ENCODE data around the gene YARS2. TPM values are rescaled to one million over a fixed set of nuclear protein-coding genes. Genes with fewer than 3 reads are reported as not detected.

YARS2 gene
- total RNA-seq = 10 to 100 TPM; 14.7 to 53.4 (median 20.7) TPM
- polyA plus RNA-seq = 10 to 100 TPM in 2 of 3 donors, 1 to 10 TPM in 1; 6.9 to 27.8 (median 17.9) TPM
- long read RNA-seq, donor 1, transcript YARS2-201 (5 exons, 2,122 nt) = major isoform, 12 of 54 reads
- long read RNA-seq, donor 1, partial matches to known transcripts = 42 of 54 reads
- long read RNA-seq, donor 1, other reads (novel, unspliced or antisense) = 0 of 54 reads
- long read RNA-seq, donor 2, transcript YARS2-201 (5 exons, 2,122 nt) = major isoform, 8 of 8 reads
- long read RNA-seq, donor 2, partial matches to known transcripts = 0 of 8 reads
- long read RNA-seq, donor 2, other reads (novel, unspliced or antisense) = 0 of 8 reads
- long read RNA-seq, donor 3, transcript YARS2-201 (5 exons, 2,122 nt) = major isoform, 10 of 10 reads
- long read RNA-seq, donor 3, partial matches to known transcripts = 0 of 10 reads
- long read RNA-seq, donor 3, other reads (novel, unspliced or antisense) = 0 of 10 reads
- long read RNA-seq, donor 4, transcript YARS2-201 (5 exons, 2,122 nt) = major isoform, 19 of 23 reads
- long read RNA-seq, donor 4, partial matches to known transcripts = 2 of 23 reads
- long read RNA-seq, donor 4, other reads (novel, unspliced or antisense) = 2 of 23 reads
- long read RNA-seq, donor 5, transcript YARS2-201 (5 exons, 2,122 nt) = major isoform, 22 of 30 reads
- long read RNA-seq, donor 5, partial matches to known transcripts = 2 of 30 reads
- long read RNA-seq, donor 5, other reads (novel, unspliced or antisense) = 6 of 30 reads
- long read RNA-seq, donor 6, transcript YARS2-201 (5 exons, 2,122 nt) = major isoform, 7 of 8 reads
- long read RNA-seq, donor 6, partial matches to known transcripts = 0 of 8 reads
- long read RNA-seq, donor 6, other reads (novel, unspliced or antisense) = 1 of 8 reads
- long read RNA-seq, donor 7, transcript YARS2-201 (5 exons, 2,122 nt) = major isoform, 8 of 26 reads
- long read RNA-seq, donor 7, partial matches to known transcripts = 18 of 26 reads
- long read RNA-seq, donor 7, other reads (novel, unspliced or antisense) = 0 of 26 reads
- long read RNA-seq, donor 8, transcript YARS2-201 (5 exons, 2,122 nt) = major isoform, 12 of 12 reads
- long read RNA-seq, donor 8, partial matches to known transcripts = 0 of 12 reads
- long read RNA-seq, donor 8, other reads (novel, unspliced or antisense) = 0 of 12 reads
- long read RNA-seq, donor 9, transcript YARS2-201 (5 exons, 2,122 nt) = major isoform, 13 of 20 reads
- long read RNA-seq, donor 9, partial matches to known transcripts = 7 of 20 reads
- long read RNA-seq, donor 9, other reads (novel, unspliced or antisense) = 0 of 20 reads
- long read RNA-seq, donor 10, transcript YARS2-201 (5 exons, 2,122 nt) = major isoform, 7 of 7 reads
- long read RNA-seq, donor 10, partial matches to known transcripts = 0 of 7 reads
- long read RNA-seq, donor 10, other reads (novel, unspliced or antisense) = 0 of 7 reads

- H3K4me3 ChIP-seq = peak within 1 kb of the TSS; percentile 88 to 100 (median 92)
- intact Hi-C loops (cut with DNase I) = loop anchor here in 1 of 2 donors (5.0 kb wide), 1 partner anchor 1266 kb away; the partner anchor contains the start of gene ALG10
- peak within 1 kb of the TSS; percentile 76 to 94 (median 88) for H3K27ac ChIP-seq
- H3K4me1 ChIP-seq (replicated peaks in 1 of 2) = peaks cover 8 to 17% of the 10 kb centered on the region in 2 donors
- H3K9me3 ChIP-seq (replicated peaks in 1 of 3) = no peaks in the 10 kb centered on the region
- H3K36me3 ChIP-seq (replicated peaks in 1 of 2) = peaks cover 0 to 15% of the 10 kb centered on the region in 2 donors
- 0 to 1% (median 0%) methylated on average over 18 to 39 of the region's 39 CpGs for WGBS, 4 donors
- no peaks in the 10 kb centered on the region for H3K27me3 ChIP-seq
- peak; percentile 93 to 99 (median 98) for DNase-seq
- TF ChIP-seq POLR2A (IDR thresholded peaks at IDR 0.05) (peak; percentile 58 to 78), CTCF (IDR thresholded peaks at IDR 0.05) (peak; percentile 63 to 96 (median 86))
Measured at GRCh38 chr12:32755654-32756475, at the start of gene YARS2. TSS of gene YARS2 (minus strand) at chr12:32755897. CDS start at chr12:32755874, 23 bp downstream.

- no peaks in the 10 kb centered on the region for H3K27me3 ChIP-seq
- TF ChIP-seq POLR2A (IDR thresholded peaks at IDR 0.05) = no peak
- TF ChIP-seq CTCF (IDR thresholded peaks at IDR 0.05) = no peak
- H3K9me3 ChIP-seq (replicated peaks in 1 of 3) = no peaks in the 10 kb centered on the region
- no peaks in the 10 kb centered on the region for H3K4me1 ChIP-seq (replicated peaks in 1 of 2)
- DNase-seq = no peak
- no peak overlapping the region for H3K4me3 ChIP-seq
- intact Hi-C loops (cut with DNase I) = no loop called here
- no peak overlapping the region for H3K27ac ChIP-seq
- 57 to 72% (median 64%) methylated on average over 3 of the region's 3 CpGs for WGBS, 4 donors
- H3K36me3 ChIP-seq (replicated peaks in 1 of 2) = no peaks in the 10 kb centered on the region
Measured at GRCh38 chr12:32804301-32804700, 48.6 kb upstream of the YARS2 start.

GRCh38 chr12:32801269-32801980 is 45.7 kb upstream of the YARS2 start:
- intact Hi-C loops (cut with DNase I) = no loop called here
- 60 to 78% (median 73%) methylated on average over 5 of the region's 5 CpGs for WGBS, 4 donors
- no peak overlapping the region for H3K4me3 ChIP-seq
- H3K36me3 ChIP-seq (replicated peaks in 1 of 2) = no peaks in the 10 kb centered on the region
- no peak for TF ChIP-seq POLR2A (IDR thresholded peaks at IDR 0.05)
- no peak for TF ChIP-seq CTCF (IDR thresholded peaks at IDR 0.05)
- H3K27me3 ChIP-seq = no peaks in the 10 kb centered on the region
- no peaks in the 10 kb centered on the region for H3K9me3 ChIP-seq (replicated peaks in 1 of 3)
- H3K27ac ChIP-seq = no peak overlapping the region
- no peaks in the 10 kb centered on the region for H3K4me1 ChIP-seq (replicated peaks in 1 of 2)
- DNase-seq = no peak

Data from adrenal gland (tissue), 19 donors.